Transverse colon (tissue), 3 donors: Measurements from ENCODE around the gene DYRK3.

Source experiments
- POLR2A ChIP-seq: fragments of 450-650 bp; IDR thresholded peaks from one replicate; pipeline ENCODE4 v1.6.1; 2016; ENCODE audit warnings: antibody characterized with exemption, mild to moderate bottlenecking, moderate library complexity
- TF ChIP-seq, protein P1 (sequence below), 5 experiments: fragments of 200-600 bp in 3 of 5; fragments of 450-650 bp in 2 of 5; sonication (generic) in 3 of 5; IDR thresholded peaks; 1 replicate in 2 of 5; 2 replicates in 3 of 5; pipeline ENCODE4 v1.5.1; 2016 to 2017; ENCODE audit warnings: antibody characterized with exemption in 5 of 5, inconsistent platforms in 3 of 5, mild to moderate bottlenecking in 2 of 5, moderate library complexity in 1 of 5

DNA sequence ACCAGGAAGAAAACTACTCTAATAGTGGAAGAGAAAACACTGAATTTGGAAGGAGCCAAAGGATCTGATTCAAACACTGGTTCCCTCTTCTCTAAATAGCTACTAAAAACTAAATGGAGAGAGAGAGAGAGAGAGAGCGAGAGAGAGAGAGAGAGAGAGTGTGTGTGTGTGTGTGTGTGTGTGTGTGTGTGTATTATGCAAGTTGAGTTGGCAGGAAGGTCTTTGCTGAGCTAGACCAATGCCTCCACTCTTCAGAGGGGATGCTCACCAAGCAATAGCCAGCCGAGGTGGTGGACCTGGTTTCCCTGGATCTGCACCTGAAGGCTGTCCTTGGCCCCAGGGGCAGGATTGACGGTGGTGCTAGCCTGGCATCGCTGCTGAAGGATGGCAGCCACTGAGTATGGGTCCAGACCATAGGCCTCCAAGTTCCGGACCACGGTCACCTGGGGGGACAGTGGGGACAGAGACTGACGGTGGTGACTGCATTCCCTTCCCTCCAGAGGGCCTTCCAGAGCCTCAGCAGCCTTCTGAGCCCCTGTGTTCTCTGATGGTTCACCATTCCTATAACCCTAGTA, 41.9 kb upstream of the DYRK3 start:
- no peak for TF ChIP-seq POLR2A
- TF ChIP-seq, protein P1, sequence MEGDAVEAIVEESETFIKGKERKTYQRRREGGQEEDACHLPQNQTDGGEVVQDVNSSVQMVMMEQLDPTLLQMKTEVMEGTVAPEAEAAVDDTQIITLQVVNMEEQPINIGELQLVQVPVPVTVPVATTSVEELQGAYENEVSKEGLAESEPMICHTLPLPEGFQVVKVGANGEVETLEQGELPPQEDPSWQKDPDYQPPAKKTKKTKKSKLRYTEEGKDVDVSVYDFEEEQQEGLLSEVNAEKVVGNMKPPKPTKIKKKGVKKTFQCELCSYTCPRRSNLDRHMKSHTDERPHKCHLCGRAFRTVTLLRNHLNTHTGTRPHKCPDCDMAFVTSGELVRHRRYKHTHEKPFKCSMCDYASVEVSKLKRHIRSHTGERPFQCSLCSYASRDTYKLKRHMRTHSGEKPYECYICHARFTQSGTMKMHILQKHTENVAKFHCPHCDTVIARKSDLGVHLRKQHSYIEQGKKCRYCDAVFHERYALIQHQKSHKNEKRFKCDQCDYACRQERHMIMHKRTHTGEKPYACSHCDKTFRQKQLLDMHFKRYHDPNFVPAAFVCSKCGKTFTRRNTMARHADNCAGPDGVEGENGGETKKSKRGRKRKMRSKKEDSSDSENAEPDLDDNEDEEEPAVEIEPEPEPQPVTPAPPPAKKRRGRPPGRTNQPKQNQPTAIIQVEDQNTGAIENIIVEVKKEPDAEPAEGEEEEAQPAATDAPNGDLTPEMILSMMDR (IDR thresholded peaks at IDR 0.05): no peak
